Spleen (tissue), 11 donors: Measurements from ENCODE around the gene MICU1. TPM values are rescaled to one million over a fixed set of nuclear protein-coding genes. Genes with fewer than 3 reads are reported as not detected.
"Not testable (repeated sequence)": the region's sequence is repeated elsewhere in the genome, so short reads cannot be mapped to it uniquely, and the experiment has no call there.

ENCODE experiments used
- DNase-seq: peaks from one replicate; pipeline ENCODE4 v3.0.0-alpha.2; 2020
- H3K27ac ChIP-seq, 8 donors: fragments of 200-600 bp; sonication (generic) in 7 of 8; 1 replicate in 4 of 8; 2 replicates in 4 of 8; pipeline versions ENCODE4 v1.5.0 to v1.8.0; 2016 to 2021; ENCODE audit warnings: inconsistent platforms in 4 of 8, mild to moderate bottlenecking in 4 of 8, moderate library complexity in 1 of 8
- H3K27me3 ChIP-seq, 7 donors: fragments of 200-600 bp; sonication (generic) in 6 of 7; replicated peaks in 1 of 7; 1 replicate in 4 of 7; 2 replicates in 3 of 7; pipeline versions ENCODE4 v1.5.0 to v1.8.0; 2016 to 2021; ENCODE audit warnings: inconsistent platforms in 3 of 7, mild to moderate bottlenecking in 1 of 7
- H3K36me3 ChIP-seq, 6 donors: fragments of 200-600 bp; sonication (generic) in 5 of 6; 1 replicate in 4 of 6; 2 replicates in 2 of 6; pipeline versions ENCODE4 v1.5.0 to v1.8.0; 2016 to 2021; ENCODE audit warnings: inconsistent platforms in 2 of 6
- H3K4me1 ChIP-seq, 6 donors: fragments of 200-600 bp; sonication (generic) in 5 of 6; 1 replicate in 3 of 6; 2 replicates in 3 of 6; pipeline versions ENCODE4 v1.5.0 to v1.8.0; 2016 to 2021; ENCODE audit warnings: inconsistent platforms in 3 of 6
- H3K4me3 ChIP-seq, 8 donors: fragments of 200-600 bp; sonication (generic) in 7 of 8; 1 replicate in 4 of 8; 2 replicates in 4 of 8; pipeline versions ENCODE4 v1.5.0 to v1.8.0; 2016 to 2021; ENCODE audit warnings: inconsistent platforms in 4 of 8, mild to moderate bottlenecking in 4 of 8, moderate library complexity in 2 of 8
- H3K9me3 ChIP-seq, 8 donors: fragments of 200-600 bp; sonication (generic) in 7 of 8; 1 replicate in 4 of 8; 2 replicates in 4 of 8; pipeline versions ENCODE4 v1.5.0 to v1.8.0; 2016 to 2021; ENCODE audit warnings: inconsistent platforms in 4 of 8
- CTCF ChIP-seq, 11 experiments: fragments of 200-600 bp in 7 of 11; fragments of 450-650 bp in 4 of 11; sonication (generic) in 4 of 11; IDR thresholded peaks in 8 of 11; conservative IDR thresholded peaks in 3 of 11; 1 replicate in 7 of 11; 2 replicates in 4 of 11; pipeline versions ENCODE4 v1.4.0 to v1.8.0; 2016 to 2021; ENCODE audit warnings: antibody characterized with exemption in 11 of 11, inconsistent platforms in 4 of 11, mild to moderate bottlenecking in 1 of 11
- POLR2A ChIP-seq, 3 donors: fragments of 450-650 bp; IDR thresholded peaks; one replicate each; pipeline ENCODE4 v1.5.1; 2017; ENCODE audit warnings: antibody characterized with exemption in 3 of 3, mild to moderate bottlenecking in 1 of 3
- POLR2AphosphoS5 ChIP-seq, 3 donors: sonication (generic); formaldehyde crosslinking; IDR thresholded peaks; one replicate each; pipeline ENCODE4 v1.5.1; 2017; ENCODE audit warnings: antibody characterized with exemption in 3 of 3
- WGBS, 5 donors: extraction: QIAGEN DNeasy Blood & Tissue Kit in 3 of 5; methylation state at CpG; one replicate each; pipeline versions ENCODE4 v1.1.5 to v1.1.7; 2013 to 2018; 5-methylcytosine and 5-hydroxymethylcytosine counted together
- intact Hi-C: fragments of 100-400 bp; cut with DNase I; formaldehyde crosslinking; loops from one replicate; pipeline ENCODE4 v1.15.0; 2023; ENCODE audit warnings: low total_unique reads
- polyA plus RNA-seq, 3 donors: library from polyadenylated mRNA; stranded (reverse); fragments of 200-250 nt; gene quantifications; one replicate each; pipeline ENCODE4 v1.2.1, GENCODE V29; 2013
- total RNA-seq, 7 donors: library from RNA; depleted of rRNA in 3 of 7; stranded (reverse); fragments of >200 nt in 3 of 7; fragmentation: NEBNext Ultra II Directional in 4 of 7; extraction: Animal tissue kit (Norgen Biotek cat#: 25700) in 4 of 7; gene quantifications; one replicate each; pipeline versions ENCODE4 v1.1.0 to v1.2.1, GENCODE V29; 2016 to 2021
- donor health status: healthy with polysubstance abuse.
- donor health status: DM: no; HTN: no; CAD: no; lungs with moderate emphysema.
- donor health status: DM: no; HTN: no; CAD: no.
- donor health status: Bipolar disorder and iron deficiency.
- donor health status: healthy.
- donor health status: DM: no; HTN: no; CAD: no.
- donor health status: DM: yes; HTN: yes; CAD: no.

MICU1 gene
- total and polyA plus RNA-seq, 10 donors, result 16.4 to 58.4 (median 46.5) TPM

- H3K4me1 ChIP-seq, result peaks cover 72 to 100% (median 95%) of the 10 kb centered on the region in 6 donors
- intact Hi-C loops, result no loop called here
Measured at GRCh38 chr10:72328829-72329204, 297.1 kb downstream of the MICU1 start.

GRCh38 chr10:72328045-72328828, 297.6 kb downstream of the MICU1 start:
- Histone ChIP-seq H3K4me1 (peaks cover 70 to 100% (median 95%) of the 10 kb centered on the region in 6 donors), H3K4me3 (peak overlapping the region in 1 of 8 donors; percentile 59), H3K36me3 (peaks cover 0 to under 1% (median 0%) of the 10 kb centered on the region in 6 donors), H3K27ac (peak overlapping the region; percentile 17 to 98 (median 87)), H3K27me3 (no peaks in the 10 kb centered on the region), H3K9me3 (no peaks in the 10 kb centered on the region)
- WGBS, 5 donors, result 36 to 60% (median 49%) methylated on average over 8 to 14 of the region's 14 CpGs
- intact Hi-C loops, result no loop called here
- no peak for DNase-seq
- peak in 9 of 11 experiments; percentile 21 to 77 (median 59) for TF ChIP-seq CTCF (IDR thresholded peaks at IDR 0.05 in 8 of 11, conservative IDR thresholded peaks at IDR 0.05 in 3 of 11)
- TF ChIP-seq POLR2A (IDR thresholded peaks at IDR 0.05), result no peak
- peak; percentile 21 to 57 (median 24) for TF ChIP-seq POLR2AphosphoS5 (IDR thresholded peaks at IDR 0.05)

More at GRCh38 chr10:72328829-72329204, 297.1 kb downstream of the MICU1 start:
- Histone ChIP-seq H3K9me3 (no peaks in the 10 kb centered on the region), H3K27me3 (no peaks in the 10 kb centered on the region), H3K27ac (peak overlapping the region; percentile 8 to 98 (median 87)), H3K36me3 (peaks cover 0 to 6% (median 0%) of the 10 kb centered on the region in 6 donors), H3K4me3 (peak overlapping the region in 1 of 8 donors; percentile 59)
- TF ChIP-seq CTCF (IDR thresholded peaks at IDR 0.05 in 8 of 11, conservative IDR thresholded peaks at IDR 0.05 in 3 of 11) (no peak), POLR2AphosphoS5 (IDR thresholded peaks at IDR 0.05) (peak in 2 of 3 donors; percentile 34 to 50), POLR2A (IDR thresholded peaks at IDR 0.05) (no peak)
- WGBS, 5 donors, result 36 to 48% (median 40%) methylated on average over 5 of the region's 5 CpGs
- no peak for DNase-seq

GRCh38 chr10:72326665-72327603, 298.9 kb downstream of the MICU1 start:
- Histone ChIP-seq H3K4me1 (peaks cover 61 to 100% (median 95%) of the 10 kb centered on the region in 6 donors), H3K4me3 (peak overlapping the region in 7 of 8 donors; percentile 9 to 59 (median 16)), H3K27ac (peak overlapping the region; percentile 8 to 98 (median 77))
- DNase-seq, H3K27me3 ChIP-seq, H3K9me3 ChIP-seq, H3K36me3 ChIP-seq, intact Hi-C loops: not testable (repeated sequence)
- TF ChIP-seq POLR2AphosphoS5 (IDR thresholded peaks at IDR 0.05) (peak in 2 of 3 donors; percentile 73 to 96), POLR2A (IDR thresholded peaks at IDR 0.05) (peak in 2 of 3 donors; percentile 25 to 51)
- WGBS, 5 donors, result 51 to 77% (median 62%) methylated on average over 32 of the region's 32 CpGs
